Neural progenitor cell (in vitro differentiated cells): ENCODE measurements around the gene VIM.

Source experiments
- CTCF ChIP-seq: fragments of 200-600 bp; sonication (generic); IDR thresholded peaks from 2 replicates; pipeline ENCODE4 v1.5.1; 2017; ENCODE audit warnings: antibody characterized with exemption, mild to moderate bottlenecking
- EZH2 ChIP-seq: fragments of 200-600 bp; sonication (generic); IDR thresholded peaks from 2 replicates; pipeline ENCODE4 v1.6.1; 2017; ENCODE audit warnings: antibody characterized with exemption, mild to moderate bottlenecking, moderate library complexity

- TF ChIP-seq CTCF (no peak), EZH2 (no peak)
Measured at GRCh38 chr10:17179002-17179401, 49.0 kb upstream of the VIM start.
